Erythroblast (primary cell): ENCODE results near the gene PIK3R1.

Source experiments
- GATA1 ChIP-seq: IDR thresholded peaks from 2 replicates; pipeline ENCODE4 v1.6.1; 2011; ENCODE audit warnings: low read depth, mild to moderate bottlenecking, control low read depth, low read length, moderate library complexity
- POLR2A ChIP-seq: IDR thresholded peaks from 2 replicates; pipeline ENCODE4 v1.6.1; 2011; ENCODE audit warnings: mild to moderate bottlenecking, low read length

DNA sequence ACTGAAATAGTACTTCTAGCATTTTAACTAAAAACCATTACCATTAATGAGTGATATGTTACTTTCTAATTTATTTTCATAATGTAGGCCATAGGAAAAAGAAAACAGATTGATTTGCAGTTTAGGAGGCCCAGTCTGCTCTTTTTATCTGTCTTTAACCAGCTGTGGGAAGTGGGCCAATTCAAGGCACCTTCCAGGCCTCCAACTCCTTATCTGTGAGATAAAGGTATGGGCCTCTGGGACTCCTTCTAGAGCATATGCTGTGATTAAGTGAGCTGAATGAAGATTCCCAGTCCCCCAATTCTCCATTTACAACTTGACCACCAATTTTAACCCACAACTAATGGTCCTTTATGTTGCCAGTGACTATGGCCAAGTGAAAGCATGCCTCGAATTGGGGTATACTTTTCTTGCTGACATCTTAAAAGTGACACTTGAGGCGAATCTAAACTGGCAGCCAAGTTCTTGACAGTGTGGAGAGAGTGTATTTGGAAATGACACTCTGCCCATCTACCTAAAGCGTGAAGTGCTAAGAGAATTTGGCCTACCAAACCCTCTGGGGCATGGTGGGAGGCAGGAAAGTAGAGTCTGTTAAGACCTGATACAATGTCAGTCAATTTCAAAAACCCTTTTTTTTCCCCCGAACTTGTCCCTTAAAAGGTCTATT, 88.3 kb downstream of the PIK3R1 start:
- no peak for TF ChIP-seq POLR2A
- TF ChIP-seq GATA1, result no peak
